ENCODE measurements around the gene CTBP2. TPM values are rescaled to one million over a fixed set of nuclear protein-coding genes. Genes with fewer than 3 reads are reported as not detected.

Gene CTBP2
- total RNA-seq, 1 donor, result 120 TPM

DNA sequence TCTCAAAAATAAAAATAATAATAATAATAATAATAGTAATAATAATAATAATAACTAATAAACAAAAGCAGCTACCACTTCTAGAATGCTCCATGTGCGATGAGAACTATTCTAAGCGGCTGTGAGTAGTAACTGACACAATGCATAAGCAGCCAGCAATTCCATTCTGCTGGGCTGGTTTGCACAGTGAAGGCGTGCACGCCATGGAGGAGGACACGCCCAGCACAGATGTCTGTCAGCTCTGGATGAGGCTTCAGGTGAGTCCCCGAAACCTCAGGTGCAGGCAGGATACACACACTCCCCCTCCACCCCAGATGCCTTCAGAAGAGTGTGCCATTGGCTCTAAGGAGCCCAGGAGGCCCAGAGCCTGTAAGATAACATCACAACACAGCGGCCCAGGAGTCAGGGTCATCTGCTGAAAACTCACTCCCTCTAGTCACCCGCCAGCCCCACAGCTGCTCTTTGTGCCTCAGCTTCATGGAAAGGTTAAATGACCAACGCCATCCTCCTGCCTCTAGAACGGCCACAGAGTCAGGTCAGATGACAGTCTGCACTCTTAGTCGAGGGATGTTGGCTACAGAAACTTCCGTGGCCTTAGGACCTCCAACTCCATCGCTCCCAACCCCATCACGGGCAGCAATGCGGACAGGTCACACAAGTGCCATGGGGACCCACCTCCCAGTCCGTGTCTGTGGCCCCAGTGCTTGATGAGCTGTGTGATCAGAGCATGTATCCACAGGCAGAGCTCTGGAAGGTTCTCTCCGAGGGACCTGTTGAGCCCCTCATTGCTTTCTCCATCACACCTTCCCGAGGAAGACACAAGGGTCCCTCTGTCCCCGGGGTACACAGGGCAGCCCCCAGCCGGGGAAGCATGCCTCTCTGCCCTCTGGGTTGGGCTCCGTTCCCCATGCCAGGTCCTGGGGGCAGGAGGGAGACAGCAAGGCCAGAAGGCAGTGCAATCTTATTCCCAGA lies 103.9 kb downstream of the CTBP2 start:
- no peak for DNase-seq (ENCODE audit: low read depth in 2 of 3, low spot score in 2 of 3)

DNA sequence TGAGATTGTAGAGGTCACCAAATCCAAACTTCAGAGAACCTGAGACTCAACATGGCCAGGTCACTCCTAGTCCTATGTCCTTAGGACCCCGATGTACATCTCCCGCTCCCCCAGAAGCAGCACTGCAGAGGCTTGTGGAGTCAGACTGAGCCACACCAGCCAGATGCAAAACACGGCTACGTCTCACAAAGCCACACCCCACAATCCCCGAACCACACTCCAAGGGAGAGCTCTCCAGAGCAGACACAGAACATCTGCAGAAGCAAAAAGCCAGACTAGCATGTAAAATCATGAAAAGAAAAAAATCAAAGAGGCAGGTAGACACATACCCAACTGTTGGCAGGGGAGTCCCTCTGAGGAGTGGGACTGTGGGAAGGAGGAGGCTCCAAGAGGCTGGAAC lies 104.9 kb downstream of the CTBP2 start:
- DNase-seq (ENCODE audit: low read depth in 2 of 3, low spot score in 2 of 3), result no peak

DNA sequence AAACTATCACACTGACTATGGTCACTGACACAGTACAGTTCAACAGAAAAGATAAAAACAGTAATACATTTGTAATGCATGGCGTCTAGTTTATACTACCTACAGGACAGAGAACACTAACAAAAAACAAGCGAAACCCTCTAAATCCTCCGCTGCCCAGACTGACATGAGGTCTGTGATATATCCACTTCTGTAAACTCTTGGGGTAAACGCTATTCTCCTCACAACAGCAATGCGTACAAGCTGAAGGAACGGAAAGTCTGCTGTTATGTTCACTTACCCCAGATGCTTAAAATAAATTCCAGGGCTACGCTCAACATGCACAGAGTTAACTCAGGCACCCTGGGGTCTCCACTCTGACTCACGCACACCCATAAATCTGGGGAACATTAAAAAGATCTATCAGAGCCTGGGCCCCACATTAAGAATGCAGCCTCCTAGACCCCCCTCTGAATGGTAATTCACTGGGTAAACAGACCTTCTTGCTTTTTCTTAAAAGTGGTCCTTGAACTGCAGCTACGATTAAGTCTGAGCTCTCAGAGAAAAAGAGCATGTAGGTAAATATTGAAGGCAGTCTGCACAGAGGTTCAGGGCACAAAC lies 105.6 kb downstream of the CTBP2 start:
- no peak for DNase-seq (ENCODE audit: low read depth in 2 of 3, low spot score in 2 of 3)

DNA sequence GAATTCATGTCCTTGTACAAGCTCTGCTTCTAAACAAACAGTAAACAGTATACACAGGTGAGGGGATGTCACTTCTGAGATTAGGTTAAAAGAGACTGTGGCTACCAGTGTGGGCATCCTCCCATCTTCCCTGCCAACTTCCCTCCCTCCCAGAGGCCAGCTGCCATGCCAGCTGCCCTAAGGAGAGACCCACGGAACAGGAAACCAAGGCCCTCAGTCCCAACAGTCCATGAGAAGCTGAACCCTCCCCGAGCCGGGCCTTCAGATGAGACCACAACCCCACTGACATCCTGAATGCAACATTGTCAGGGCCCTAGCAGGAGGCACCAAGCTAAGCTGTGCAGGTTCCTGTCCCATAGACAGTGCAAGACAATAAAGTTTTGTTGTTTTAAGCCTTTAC lies 106.1 kb downstream of the CTBP2 start:
- no peak for DNase-seq (ENCODE audit: low read depth in 2 of 3, low spot score in 2 of 3)

DNA sequence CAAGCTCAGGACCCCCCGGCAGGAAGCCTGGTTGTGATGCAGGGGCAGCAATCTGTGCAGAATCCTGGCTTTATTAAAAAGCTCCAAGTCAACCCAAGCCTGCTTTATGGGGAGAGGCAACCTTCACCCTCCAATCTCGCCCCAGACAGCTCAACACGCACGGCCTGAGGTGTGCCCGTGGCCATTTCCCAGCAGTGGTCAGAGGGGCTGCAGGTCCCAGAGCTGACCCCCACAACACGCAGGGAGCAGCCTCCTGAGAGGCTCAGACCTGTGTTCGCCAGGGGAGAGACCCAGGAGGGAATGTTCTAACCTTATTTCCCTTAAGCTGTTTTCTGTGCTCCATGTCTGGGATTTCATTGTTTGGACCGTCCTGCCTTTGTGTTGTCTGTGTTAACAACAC lies 108.2 kb downstream of the CTBP2 start:
- DNase-seq (ENCODE audit: low read depth in 2 of 3, low spot score in 2 of 3), result no peak

DNA sequence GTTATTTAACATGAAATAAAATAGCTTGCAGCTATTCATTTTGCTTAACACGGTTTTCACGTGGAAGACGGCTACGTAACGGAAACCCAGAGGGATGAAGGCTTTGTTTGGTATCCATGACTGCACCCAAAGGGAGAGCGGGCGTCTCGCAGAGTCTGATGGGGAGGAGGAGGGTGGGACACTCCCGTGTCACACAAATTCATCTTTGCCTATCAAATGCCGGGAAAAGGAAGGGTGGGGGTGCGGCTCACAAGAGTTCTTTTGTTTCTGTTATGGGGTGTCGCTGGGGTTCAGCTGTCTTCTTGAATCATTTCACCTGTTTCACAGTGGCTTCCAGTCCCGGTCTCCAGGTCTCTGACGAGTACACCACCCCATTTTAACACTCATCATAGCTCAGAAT lies 110.0 kb downstream of the CTBP2 start:
- DNase-seq (ENCODE audit: low read depth in 2 of 3, low spot score in 2 of 3), result no peak

DNA sequence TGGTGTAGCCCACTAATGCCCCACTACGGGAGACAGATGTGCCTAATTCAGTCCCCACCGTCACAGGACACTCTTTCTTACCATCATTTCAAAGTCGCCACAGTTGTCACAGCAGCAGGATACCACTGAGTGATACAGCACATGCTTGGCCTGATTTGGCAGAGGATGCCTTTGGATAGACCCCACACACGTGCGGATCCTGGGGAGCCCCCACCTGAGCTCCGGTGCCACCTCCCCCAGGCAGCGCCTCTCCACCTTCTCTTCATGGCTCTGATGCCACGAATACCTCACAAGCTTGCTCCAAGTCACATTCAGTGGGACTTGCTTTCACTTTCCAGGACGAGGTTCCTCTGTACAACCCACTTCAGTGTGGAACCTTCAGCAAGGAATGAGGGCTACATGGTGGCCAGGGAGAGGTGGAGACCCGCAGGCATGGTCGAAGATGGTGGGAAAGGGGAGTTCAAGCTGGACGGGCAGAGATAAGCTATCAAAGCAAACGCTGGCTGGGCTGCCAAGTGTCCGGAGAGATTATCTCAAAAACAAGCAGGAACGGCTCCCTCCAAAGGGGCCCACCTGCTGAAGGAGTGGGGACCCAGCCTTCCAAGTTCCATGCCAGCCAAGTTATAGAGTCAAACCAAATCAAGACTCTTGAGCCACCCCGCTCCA lies 111.0 kb downstream of the CTBP2 start:
- DNase-seq (ENCODE audit: low read depth in 2 of 3, low spot score in 2 of 3), result no peak

DNA sequence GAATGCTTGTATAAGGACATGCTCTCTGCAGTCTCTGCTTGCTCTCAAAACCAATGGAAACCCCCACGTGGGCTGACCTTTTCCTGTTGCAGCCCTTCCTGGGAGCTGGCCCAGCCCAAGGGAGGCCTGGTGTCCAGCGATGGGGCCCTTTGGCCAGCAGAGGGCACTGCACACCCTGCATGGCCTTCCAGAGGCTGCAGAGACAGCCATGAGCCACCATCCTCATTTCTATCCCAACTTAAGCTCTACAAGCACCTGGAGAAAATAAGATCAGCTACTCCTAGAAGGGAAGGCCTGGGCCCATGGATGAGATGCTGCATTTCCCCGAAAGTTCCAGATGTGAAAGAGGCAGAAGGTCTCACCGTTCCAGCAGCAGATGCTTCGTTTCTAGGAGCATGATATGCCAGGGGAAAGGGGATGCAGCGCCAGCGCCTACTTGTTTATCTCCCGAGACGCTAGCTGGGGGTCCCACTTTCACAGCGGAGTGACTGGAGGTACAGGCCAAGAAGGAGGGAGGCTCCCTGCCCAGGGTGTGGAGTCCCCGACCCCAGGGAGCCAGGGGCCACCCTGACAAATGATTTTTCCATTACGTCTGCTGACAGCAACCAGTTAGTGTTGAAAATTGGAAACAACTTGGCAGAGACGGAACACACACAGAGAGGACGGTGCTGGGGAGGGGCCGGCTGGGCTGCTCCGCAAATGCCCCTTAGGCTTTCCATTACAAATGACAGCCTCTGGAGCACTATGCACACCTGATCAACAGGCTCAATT lies 112.1 kb downstream of the CTBP2 start:
- DNase-seq (ENCODE audit: low read depth in 2 of 3, low spot score in 2 of 3), result peak; percentile 9 to 68 (median 57)

DNA sequence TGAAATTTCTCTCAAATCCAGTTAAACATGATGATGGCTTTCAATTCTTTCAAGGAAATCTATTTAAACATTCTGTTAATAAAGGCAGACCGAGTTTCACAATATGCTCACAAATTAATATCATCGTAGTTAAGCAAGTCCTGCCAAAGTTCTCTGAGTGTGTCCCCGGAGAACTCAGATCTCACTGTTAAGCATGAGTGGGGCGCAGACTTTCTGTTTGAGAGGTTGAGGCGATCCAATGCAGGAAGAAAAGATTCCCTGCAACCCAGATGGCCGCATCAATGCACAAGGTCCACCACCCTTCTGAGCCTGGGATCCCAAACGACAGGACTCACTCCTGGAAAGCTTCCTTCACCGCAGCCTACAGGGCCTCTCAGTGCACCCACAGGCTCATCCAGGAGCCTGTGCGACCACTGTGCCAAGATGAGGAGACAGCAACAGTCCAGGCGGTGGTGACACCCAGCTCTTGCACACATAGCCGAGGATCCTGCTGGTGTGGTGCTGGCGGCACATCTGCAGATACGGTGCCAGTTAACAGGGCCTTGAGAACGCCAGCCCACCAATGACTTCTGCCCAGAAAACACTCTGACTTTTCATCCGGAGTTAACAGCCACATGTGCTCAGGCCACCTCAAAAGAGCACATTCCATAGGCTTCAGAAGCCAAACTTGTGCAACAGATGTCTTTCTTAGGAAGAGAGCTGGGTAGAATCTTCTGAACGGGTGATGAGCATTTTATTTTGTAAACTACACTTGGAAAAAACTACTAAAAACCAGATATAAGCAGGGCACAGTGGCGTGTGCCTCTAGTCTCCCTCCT lies 116.3 kb downstream of the CTBP2 start:
- no peak for DNase-seq (ENCODE audit: low read depth in 2 of 3, low spot score in 2 of 3)

DNA sequence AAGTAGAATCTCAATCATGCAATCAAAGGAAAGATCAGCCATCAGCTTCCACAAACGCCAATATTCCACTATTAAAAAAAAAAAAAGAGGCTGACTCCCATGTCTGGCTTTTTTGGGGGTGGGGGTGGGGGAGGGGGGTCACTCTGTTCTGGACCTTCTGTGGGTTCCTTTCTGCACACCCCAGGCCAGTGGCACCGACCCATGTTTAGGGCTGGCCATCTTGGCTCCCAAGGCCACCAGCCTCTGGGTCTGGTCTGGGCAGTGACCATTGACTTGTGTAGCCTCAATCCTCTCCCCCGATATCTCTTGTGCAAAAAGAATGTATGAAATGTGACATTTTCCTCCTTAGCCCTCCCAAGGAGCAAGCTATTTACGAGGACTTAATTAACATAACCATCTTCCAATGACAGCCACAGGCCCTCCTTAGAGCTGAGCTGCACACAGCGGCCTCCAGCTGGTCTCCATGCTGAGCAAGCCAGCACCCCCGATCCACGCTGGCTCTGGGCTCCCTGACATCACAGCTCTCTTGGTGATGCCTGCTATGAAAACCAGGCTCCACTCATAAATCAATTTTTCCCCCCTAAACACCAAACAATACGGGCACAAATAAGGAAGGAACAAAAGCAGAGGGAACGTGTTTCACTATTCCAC lies 118.4 kb downstream of the CTBP2 start:
- DNase-seq (ENCODE audit: low read depth in 2 of 3, low spot score in 2 of 3), result no peak

DNA sequence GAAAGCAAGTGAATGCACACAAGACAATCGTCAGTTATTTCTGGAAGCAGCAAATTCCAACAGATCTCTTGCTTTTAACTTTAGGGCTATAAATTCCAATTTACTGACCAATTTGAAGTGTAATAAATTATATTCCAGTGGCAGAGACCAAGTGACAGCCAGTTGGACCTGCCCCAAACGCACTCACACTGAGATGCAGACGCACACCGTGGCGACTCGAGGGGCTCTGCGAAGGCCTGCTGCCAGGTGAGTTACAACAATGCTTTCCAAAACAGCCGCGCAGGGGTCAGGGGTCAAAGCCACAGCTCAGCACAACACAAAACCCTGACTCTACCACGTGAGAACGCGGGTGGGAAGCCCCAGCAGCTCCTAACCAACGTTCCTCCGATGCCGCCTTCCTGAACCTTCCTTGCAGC lies 121.0 kb downstream of the CTBP2 start:
- no peak for DNase-seq (ENCODE audit: low read depth in 2 of 3, low spot score in 2 of 3)

DNA sequence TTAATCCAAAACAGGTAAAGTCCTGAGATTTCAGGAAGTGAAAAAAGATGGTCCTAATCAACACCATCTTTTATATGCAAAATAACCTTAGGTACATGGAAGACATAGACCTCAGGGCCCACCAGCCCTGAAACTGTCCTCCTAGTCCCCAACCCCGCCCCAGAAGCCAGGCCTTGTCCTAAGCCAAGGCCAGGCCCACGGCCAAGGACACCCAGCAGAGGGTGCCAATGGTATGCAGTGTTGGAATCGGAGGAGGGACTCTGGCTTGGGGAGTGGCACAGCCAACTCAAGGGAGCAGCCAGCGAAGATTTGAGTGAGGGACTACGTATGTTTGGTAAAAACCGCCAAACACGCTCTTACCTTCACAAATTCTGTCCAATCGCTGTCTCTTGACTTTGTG lies 121.7 kb downstream of the CTBP2 start:
- peak in 1 of 3 donors; percentile 19 for DNase-seq (ENCODE audit: low read depth in 2 of 3, low spot score in 2 of 3)

DNA sequence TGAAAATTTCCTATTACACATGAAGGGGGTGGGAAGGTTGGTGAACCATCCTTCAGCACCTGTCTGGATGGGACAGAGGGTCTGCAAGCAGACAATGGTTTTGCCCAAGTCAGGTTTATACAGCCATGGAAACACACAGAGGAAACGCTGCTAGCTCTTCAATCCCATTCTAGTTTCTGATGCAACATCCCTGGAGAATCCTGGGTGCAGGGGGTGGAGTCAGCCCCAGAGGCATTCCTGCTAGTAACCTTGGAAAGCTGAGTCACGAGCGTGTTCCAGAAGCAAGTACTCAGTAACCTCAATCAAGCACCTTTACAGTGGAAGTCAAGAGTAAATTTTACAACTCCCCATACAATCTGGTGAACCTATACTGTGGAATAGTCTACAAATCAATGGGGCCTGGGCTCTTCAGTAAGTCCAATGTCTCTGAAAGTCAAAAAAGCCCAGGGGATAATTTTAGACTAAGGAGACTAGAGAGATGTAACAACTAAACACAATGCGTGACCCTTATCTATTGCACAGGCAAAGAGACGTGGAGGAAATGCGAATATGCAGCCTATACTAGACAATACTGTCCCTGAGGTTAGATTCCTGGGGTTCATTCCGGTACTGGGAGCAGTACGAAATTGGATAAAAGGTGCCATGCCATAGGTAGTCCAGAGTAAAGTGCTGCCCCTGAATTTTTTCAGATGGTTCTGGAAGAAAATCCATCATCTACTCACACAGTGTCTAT lies 123.1 kb downstream of the CTBP2 start:
- no peak for DNase-seq (ENCODE audit: low read depth in 2 of 3, low spot score in 2 of 3)

DNA sequence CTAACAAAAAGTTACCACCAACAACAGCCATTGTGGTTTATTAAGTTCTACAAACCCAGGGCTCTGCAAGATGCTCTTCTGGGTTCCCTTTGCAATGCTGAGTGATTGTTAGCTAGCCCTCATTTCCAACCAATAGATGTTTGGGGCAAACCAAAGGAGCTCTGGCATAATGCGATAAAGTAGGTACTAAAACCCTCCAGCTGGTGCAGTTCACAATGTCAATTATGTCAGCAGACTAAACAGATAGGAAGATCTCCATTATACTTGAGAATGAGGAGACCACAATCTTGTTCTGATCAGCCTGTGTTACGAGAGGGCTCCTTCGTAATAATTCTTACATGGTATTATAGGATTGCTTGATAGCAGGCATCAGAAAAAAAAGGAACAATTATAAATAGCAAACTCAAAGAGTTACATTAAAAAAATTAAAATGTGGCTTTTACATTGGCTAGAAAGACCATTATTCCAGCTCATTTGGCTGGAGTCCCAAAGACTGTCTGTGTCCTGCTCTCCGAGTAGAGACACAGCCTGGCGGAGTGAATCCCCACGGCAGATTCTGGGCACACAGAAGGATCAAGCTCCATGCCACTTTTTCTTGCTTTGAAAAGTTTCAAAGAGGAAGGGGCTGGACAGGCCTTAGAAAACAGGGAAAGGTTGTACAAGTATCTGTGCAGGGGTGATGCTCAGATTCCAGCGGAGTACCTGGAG lies 124.6 kb downstream of the CTBP2 start:
- no peak for DNase-seq (ENCODE audit: low read depth in 2 of 3, low spot score in 2 of 3)

DNA sequence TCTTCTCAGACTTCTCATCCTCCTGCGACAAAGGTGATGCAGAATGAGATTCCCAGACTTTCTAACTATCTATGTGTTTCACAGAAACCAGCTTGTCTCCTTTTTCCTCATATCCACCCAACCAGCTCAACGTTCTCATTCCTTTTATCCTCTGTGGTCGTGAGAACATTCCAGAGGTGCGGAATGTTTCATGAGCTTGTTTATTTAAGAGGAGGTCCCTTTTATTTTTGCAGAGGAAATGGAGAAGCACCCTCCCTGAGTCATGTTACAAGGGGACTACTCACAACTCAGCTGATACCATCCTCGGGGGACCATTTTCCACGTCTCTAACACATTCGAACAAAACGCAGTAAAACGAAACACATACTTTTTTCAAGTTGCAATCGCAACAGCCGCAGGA lies 125.2 kb downstream of the CTBP2 start:
- no peak for DNase-seq (ENCODE audit: low read depth in 2 of 3, low spot score in 2 of 3)

DNA sequence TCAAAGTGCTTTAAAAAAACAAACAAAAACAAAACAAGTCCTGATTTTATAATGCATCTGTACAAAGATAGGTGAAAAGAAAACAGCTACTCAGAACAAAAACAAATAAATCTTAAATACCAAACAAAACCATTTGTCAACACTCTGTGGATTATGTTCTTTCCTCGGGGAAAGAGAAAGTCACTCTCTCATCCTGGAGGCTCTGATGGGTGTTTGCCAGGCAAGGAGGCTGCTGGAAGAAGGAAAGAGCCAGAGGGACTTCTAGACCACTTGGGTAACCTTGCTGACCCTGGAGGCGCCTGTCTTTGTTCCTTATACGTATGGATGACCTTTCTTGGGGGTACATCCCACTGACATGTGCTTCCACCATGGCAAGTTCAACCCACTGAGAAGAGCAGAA lies 125.7 kb downstream of the CTBP2 start:
- no peak for DNase-seq (ENCODE audit: low read depth in 2 of 3, low spot score in 2 of 3)

DNA sequence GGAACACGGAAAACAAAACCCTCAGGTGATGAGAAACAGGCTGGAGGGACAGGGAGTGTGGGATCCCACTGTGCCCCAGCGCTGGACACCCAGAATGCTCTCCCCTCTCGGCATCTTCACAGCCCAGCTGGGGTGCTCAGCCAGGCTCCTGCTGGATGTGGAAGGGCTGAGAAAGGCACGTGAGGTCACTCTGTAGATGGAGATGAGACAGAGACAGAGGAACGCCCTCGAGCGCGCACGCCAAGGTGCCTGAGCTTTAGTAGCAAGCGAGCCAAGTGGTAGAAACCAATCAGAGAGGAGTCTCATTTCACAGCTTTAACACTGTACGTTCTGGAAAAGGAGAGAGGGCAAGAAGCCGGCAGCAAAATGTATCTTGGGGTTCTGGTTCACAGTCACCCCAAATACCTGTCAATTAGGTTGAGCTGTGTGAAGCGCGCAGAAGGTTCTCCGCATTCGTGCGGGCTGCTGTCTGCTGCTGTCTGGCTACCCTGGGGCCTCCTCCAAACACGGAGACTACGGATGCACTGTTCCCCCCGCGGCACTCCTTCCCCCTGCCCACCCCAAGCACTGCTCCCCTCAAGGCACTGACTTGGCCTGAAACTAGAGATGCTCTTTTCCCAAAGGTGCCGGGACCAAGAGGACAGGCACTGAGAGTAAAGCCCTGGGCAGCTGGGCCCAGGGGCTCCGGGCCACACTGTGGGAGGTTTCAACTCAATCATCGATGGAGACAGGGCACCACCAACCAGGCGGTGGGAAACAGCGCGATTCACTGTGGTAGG lies 127.0 kb downstream of the CTBP2 start:
- no peak for DNase-seq (ENCODE audit: low read depth in 2 of 3, low spot score in 2 of 3)
